Stimulated activated effector memory CD8-positive, alpha-beta T cell treated with anti-CD3 and anti-CD28 coated beads, Interleukin-12 subunit alpha, Interleukin-12 subunit beta, amount 100 ng/mL, for 72 hours (primary cell): ENCODE measurements around the gene ACTA1.
"Not testable (repeated sequence)": the region's sequence is repeated elsewhere in the genome, so short reads cannot be mapped to it uniquely, and the experiment has no call there.

Experiments
- ATAC-seq: fragments of 150-1000 bp; cut with Tn5 transposase; 2 replicates; pipeline ENCODE4 v1.10.0; 2021
- DNase-seq, 2 donors: peaks; one replicate each; pipeline ENCODE4 v3.0.0; 2021 to 2022; ENCODE audit warnings: low spot score in 2 of 2
- H3K27ac Mint-ChIP-seq: one replicate; pipeline ENCODE4 v1.8.0; 2022; ENCODE audit warnings: mild to moderate bottlenecking, mixed read lengths
- H3K36me3 Mint-ChIP-seq: one replicate; pipeline ENCODE4 v1.8.0; 2022; ENCODE audit warnings: mild to moderate bottlenecking, mixed read lengths
- H3K4me1 Mint-ChIP-seq: one replicate; pipeline ENCODE4 v1.8.0; 2022; ENCODE audit warnings: mixed read lengths
- H3K4me3 Mint-ChIP-seq: one replicate; pipeline ENCODE4 v1.8.0; 2022; ENCODE audit warnings: mild to moderate bottlenecking, mixed read lengths
- H3K9me3 Mint-ChIP-seq: one replicate; pipeline ENCODE4 v1.8.0; 2022; ENCODE audit warnings: mixed read lengths

ACTA1 gene

GRCh38 chr1:229430761-229431283 lies 3.1 kb downstream of the ACTA1 start:
- Mint-ChIP-seq H3K4me1 (peaks cover 18% of the 10 kb centered on the region), H3K9me3 (no peaks in the 10 kb centered on the region), H3K36me3 (peaks cover 6% of the 10 kb centered on the region), H3K27ac (peak overlapping the region; percentile 64), H3K4me3 (peak overlapping the region; percentile 71)
- DNase-seq (peak in 1 of 2 donors; percentile 67), ATAC-seq (peak; percentile 51)

GRCh38 chr1:229428256-229428655 lies 5.6 kb downstream of the ACTA1 start:
- H3K27ac Mint-ChIP-seq = no peak overlapping the region
- no peak for ATAC-seq
- no peak for DNase-seq
- H3K36me3 Mint-ChIP-seq = peaks cover 6% of the 10 kb centered on the region
- H3K4me1 Mint-ChIP-seq = peaks cover 18% of the 10 kb centered on the region
- H3K9me3 Mint-ChIP-seq = peaks cover 3% of the 10 kb centered on the region
- H3K4me3 Mint-ChIP-seq = no peak overlapping the region

GRCh38 chr1:229427572-229427971 lies 6.3 kb downstream of the ACTA1 start:
- ATAC-seq (no peak), DNase-seq (no peak)
- Mint-ChIP-seq H3K4me3 (no peak overlapping the region), H3K36me3 (peaks cover 6% of the 10 kb centered on the region), H3K27ac (no peak overlapping the region), H3K9me3 (peaks cover 3% of the 10 kb centered on the region), H3K4me1 (peaks cover 18% of the 10 kb centered on the region)

DNA sequence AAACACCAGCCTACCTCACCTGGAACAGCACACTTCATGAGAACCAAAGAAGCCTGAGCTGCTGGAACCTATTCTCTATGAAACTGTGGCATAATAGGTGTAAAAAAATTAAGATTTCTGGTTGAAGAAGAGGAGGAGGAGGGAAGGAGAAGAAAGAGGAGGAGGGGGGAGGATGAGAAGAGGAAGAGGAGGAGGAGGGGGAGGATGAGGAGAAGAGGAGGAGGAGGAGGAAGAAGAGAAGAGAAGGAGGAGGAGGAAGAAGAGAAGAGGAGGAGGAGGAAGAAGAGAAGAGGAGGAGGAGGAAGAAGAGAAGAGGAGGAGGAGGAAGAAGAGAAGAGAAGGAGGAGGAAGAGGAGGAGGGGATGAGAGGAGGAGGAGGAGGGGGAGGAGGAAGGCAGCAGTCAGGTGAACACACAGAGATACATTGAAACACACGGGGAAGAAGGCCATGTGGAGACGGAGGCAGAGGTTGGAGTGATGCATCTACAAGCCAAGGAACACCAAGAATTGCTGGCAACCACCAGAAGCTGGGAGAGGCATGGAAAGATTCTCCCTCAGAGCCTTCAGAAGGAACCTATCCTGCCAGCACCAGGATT lies 8.2 kb downstream of the ACTA1 start:
- peaks cover 3% of the 10 kb centered on the region for H3K9me3 Mint-ChIP-seq

DNA sequence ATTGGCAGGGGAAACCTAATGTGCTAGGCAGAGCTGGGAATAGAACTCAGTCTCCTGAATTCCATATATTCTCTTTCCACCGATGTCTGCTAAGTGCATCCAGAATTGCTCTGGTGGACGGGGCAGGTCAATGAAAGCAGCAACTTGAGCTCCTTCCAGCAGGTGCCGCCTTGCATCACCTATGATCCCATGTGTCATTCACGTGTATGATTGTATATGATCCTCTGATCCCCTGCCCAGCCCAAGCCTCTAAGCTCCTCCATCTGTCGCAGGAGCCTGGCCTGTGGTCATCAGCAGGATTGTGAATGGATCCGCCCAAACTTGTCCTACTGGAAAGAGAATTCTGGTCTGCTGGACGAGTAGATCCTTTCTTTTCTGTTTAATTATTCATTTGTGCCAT lies 13.1 kb downstream of the ACTA1 start:
- H3K9me3 Mint-ChIP-seq = peaks cover 3% of the 10 kb centered on the region
- DNase-seq = no peak
- no peak for ATAC-seq
- no peak overlapping the region for H3K27ac Mint-ChIP-seq
- no peaks in the 10 kb centered on the region for H3K36me3 Mint-ChIP-seq
- no peak overlapping the region for H3K4me3 Mint-ChIP-seq
- H3K4me1 Mint-ChIP-seq = no peaks in the 10 kb centered on the region

More for the DNA sequence above, 8.2 kb downstream of the ACTA1 start:
- no peak for DNase-seq
- Mint-ChIP-seq H3K4me3 (no peak overlapping the region), H3K27ac (no peak overlapping the region), H3K36me3 (no peaks in the 10 kb centered on the region), H3K4me1 (peaks cover 4% of the 10 kb centered on the region)
- no peak for ATAC-seq

- no peak overlapping the region for H3K27ac Mint-ChIP-seq
- ATAC-seq = no peak
- H3K36me3 Mint-ChIP-seq = no peaks in the 10 kb centered on the region
- DNase-seq = no peak
- peaks cover 3% of the 10 kb centered on the region for H3K9me3 Mint-ChIP-seq
- H3K4me3 Mint-ChIP-seq = no peak overlapping the region
- no peaks in the 10 kb centered on the region for H3K4me1 Mint-ChIP-seq
Measured at GRCh38 chr1:229420224-229420623, 13.7 kb downstream of the ACTA1 start.

DNA sequence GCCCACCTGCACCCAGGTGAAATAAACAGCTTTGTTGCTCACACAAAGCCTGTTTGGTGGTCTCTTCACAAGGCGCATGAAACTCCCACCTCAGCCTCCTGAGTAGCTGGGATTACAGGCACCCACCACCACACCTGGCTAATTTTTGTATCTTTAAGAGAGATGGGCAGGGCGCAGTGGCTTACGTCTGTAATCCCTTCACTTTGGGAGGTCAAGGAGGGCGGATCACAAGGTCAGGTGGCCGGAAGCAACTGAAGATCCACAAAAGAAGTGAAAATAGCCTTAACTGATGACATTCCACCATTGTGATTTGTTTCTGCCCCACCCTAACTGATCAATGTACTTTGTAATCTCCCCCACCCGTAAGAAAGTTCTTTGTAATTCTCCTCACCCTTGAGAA lies 15.3 kb downstream of the ACTA1 start:
- H3K4me1 Mint-ChIP-seq, H3K4me3 Mint-ChIP-seq, DNase-seq, H3K27ac Mint-ChIP-seq, H3K36me3 Mint-ChIP-seq, H3K9me3 Mint-ChIP-seq, ATAC-seq: not testable (repeated sequence)

- not testable (repeated sequence) for H3K9me3 Mint-ChIP-seq, H3K27ac Mint-ChIP-seq, ATAC-seq, DNase-seq, H3K36me3 Mint-ChIP-seq, H3K4me3 Mint-ChIP-seq
- H3K4me1 Mint-ChIP-seq = peaks cover 13% of the 10 kb centered on the region
Measured at GRCh38 chr1:229412810-229413209, 21.1 kb downstream of the ACTA1 start.

DNA sequence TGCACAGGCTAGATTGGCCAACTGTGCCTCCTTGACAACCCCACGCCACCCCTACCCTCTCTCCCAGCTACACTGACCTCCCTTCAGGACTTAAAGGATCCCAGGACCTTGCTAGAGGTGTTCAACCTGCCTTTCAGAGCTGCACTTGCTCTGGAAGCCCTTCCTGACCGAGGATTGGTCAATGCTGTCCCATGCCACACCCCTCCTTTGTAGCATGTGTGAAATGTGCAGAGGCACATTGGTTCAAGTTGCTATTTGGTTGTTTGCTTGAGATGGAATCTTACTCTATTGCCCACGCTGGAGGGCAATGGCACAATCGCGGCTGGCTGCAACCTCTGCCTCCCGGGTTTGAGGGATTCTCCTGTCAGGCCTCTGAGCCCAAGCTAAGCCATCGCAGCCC lies 21.8 kb downstream of the ACTA1 start:
- H3K9me3 Mint-ChIP-seq = no peaks in the 10 kb centered on the region
- no peaks in the 10 kb centered on the region for H3K36me3 Mint-ChIP-seq
- H3K27ac Mint-ChIP-seq = no peak overlapping the region
- no peak for DNase-seq
- H3K4me1 Mint-ChIP-seq = peaks cover 21% of the 10 kb centered on the region
- no peak for ATAC-seq
- H3K4me3 Mint-ChIP-seq = no peak overlapping the region

GRCh38 chr1:229411434-229412055 lies 22.3 kb downstream of the ACTA1 start:
- no peaks in the 10 kb centered on the region for H3K9me3 Mint-ChIP-seq
- peaks cover 26% of the 10 kb centered on the region for H3K4me1 Mint-ChIP-seq
- no peaks in the 10 kb centered on the region for H3K36me3 Mint-ChIP-seq
- H3K27ac Mint-ChIP-seq = no peak overlapping the region
- no peak for ATAC-seq
- DNase-seq = no peak
- no peak overlapping the region for H3K4me3 Mint-ChIP-seq

DNA sequence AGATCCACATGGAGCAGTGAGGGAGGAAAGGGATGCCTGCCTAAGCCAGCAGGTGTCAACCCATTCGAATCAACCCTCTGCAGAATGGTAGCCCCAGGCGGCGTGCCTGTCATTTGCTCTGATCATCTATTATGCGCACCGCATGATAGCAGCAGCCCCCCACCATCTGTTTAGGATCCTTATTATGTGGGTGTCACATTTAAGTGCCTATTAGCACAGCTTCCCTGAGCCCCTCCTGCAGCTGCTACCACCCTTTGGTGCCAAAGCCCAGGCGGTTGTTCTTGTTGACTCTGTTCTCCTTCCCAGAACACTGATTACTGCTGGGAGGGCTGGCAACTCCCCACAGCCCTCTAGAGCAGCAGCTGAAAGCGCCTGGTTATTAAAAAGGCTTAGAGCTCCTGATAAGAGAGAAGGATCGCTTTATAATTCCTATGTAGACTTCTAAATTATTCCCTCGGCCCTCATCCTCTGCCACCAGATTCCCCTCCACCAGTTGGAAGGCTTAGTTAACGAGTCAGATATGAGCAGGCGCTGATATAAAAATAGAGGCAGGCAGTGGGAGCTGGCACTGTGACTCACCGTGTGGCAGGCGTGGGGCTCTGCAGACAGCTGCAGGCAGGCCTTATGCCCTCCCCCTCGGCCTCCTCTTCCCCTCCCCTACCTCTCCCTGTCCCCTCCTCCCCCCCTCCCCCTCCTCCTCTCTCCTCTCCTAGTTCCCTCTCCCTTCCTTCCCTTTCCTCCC lies 23.0 kb downstream of the ACTA1 start:
- ATAC-seq = peak; percentile 82
- Mint-ChIP-seq H3K9me3 (no peaks in the 10 kb centered on the region), H3K36me3 (no peaks in the 10 kb centered on the region), H3K4me1 (peaks cover 26% of the 10 kb centered on the region), H3K27ac (no peak overlapping the region), H3K4me3 (no peak overlapping the region)
- DNase-seq = no peak

DNA sequence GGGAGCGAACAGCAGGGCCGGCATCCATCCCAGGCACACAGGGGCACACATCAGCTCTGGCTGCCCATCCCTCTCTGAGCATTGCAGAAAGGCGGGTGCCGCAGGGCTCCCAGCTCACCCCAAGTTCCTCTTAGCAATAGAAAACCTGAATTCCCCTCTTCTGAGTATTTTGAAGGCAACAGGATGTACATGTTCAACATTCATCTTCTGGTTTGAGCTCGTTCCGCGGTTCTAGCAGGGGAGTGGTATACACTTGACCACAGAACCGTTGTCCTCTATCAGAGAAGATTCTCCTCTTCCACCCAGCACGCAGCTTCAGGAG lies 23.6 kb downstream of the ACTA1 start:
- no peak for ATAC-seq
- Mint-ChIP-seq H3K4me3 (no peak overlapping the region), H3K27ac (no peak overlapping the region)

GRCh38 chr1:229409616-229410369 lies 24.1 kb downstream of the ACTA1 start:
- Mint-ChIP-seq H3K4me3 (no peak overlapping the region), H3K27ac (no peak overlapping the region), H3K4me1 (peaks cover 26% of the 10 kb centered on the region), H3K36me3 (no peaks in the 10 kb centered on the region), H3K9me3 (no peaks in the 10 kb centered on the region)
- ATAC-seq (no peak), DNase-seq (no peak)

More for the DNA sequence above, 23.6 kb downstream of the ACTA1 start:
- peaks cover 26% of the 10 kb centered on the region for H3K4me1 Mint-ChIP-seq
- no peaks in the 10 kb centered on the region for H3K36me3 Mint-ChIP-seq
- DNase-seq = no peak
- no peaks in the 10 kb centered on the region for H3K9me3 Mint-ChIP-seq

DNA sequence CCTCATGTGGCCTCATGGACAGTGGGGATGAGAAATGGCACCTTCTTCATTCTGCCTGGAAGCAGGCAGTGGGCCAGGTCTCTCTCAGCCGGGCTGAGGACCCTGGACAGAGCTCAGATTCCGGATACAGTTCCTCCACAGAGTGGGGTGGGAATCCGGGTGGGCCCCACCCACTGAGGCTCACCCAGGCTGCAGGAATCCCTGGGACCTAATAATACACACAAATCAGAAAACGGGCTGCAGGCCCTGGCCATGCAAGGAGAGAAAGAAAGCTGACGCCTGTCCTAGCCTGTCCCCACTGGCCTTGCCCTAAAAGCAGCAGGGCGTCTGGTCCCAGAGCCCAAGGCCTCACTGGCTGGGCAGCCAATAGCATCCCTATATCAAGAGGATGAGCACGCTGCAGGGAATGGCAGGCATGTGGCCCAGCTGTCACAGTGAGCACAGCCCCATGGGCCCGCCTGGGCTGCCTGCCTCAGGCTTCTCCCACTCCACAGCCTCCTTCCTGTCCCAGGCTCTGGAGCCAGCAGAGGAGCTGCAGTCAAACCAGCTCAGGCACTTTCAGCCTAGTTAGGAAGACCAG lies 25.3 kb downstream of the ACTA1 start:
- no peak overlapping the region for H3K27ac Mint-ChIP-seq
- no peak for ATAC-seq
- no peak for DNase-seq
- peaks cover 26% of the 10 kb centered on the region for H3K4me1 Mint-ChIP-seq
- H3K36me3 Mint-ChIP-seq = no peaks in the 10 kb centered on the region
- no peak overlapping the region for H3K4me3 Mint-ChIP-seq
- no peaks in the 10 kb centered on the region for H3K9me3 Mint-ChIP-seq
